Head of caudate nucleus (tissue), 42 donors: ENCODE results near the gene MORC1.

Source experiments
- DNase-seq, 42 donors: peaks; one replicate each; pipeline versions ENCODE4 v3.0.0 to v3.0.0-alpha.2; 2020 to 2021; ENCODE audit warnings: mixed read lengths in 7 of 42
- intact Hi-C: fragments of 100-400 bp; cut with DNase I; formaldehyde crosslinking; loops from one replicate; pipeline ENCODE4 v1.15.0; 2022

MORC1 gene

GRCh38 chr3:108953210-108953609, 164.7 kb downstream of the MORC1 start:
- intact Hi-C loops = no loop called here
- no peak for DNase-seq

DNA sequence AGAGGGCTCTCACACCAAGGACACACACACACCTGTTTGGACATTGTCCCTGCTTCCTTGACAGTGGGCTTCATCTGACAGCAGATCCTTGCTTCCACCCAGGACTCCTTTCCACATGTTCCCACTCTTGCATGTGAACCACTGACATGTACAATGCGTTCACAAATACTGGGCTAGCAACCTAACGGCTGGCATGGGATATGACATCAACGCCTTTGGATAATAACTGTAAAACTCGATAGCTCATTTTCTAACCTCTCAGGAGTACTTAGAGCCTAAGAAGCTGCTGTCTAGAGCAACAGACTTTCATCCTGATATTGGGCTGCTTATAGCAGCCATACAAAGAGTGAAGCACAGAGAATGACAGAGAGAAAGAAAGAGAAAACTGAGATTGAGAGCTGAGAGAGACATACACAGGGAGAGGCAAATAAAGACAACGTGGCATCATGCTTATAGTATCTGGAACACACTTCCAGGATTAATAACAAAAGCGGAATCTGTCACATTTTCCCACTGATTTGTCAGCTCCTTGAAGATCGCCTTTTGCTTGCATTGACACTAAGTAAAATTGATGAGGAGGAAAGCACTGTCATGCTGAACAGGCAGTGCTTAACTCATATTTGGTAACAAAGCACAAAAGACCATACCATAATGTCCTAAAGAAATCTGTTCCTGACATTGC, 166.0 kb downstream of the MORC1 start:
- intact Hi-C loops = no loop called here
- DNase-seq = no peak

DNA sequence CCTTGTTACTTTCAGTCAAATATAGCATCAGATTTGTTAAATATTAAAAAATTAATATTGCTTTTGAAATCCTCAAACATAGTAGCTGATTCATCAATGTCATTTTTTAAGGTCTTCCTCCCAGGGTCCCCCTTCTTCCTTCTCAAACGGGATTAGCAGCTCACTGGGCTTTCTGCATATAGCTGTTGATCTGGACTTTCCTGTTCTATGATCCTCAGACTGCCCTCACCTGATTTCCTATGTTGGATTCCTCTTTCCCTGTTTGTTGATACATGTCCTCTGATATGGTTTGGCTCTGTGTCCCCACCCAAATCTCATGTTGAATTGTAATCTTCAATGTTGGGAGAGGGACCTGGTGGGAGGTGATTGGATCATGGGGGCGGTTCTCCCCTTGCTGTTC, 170.1 kb downstream of the MORC1 start:
- no peak for DNase-seq
- intact Hi-C loops = no loop called here

DNA sequence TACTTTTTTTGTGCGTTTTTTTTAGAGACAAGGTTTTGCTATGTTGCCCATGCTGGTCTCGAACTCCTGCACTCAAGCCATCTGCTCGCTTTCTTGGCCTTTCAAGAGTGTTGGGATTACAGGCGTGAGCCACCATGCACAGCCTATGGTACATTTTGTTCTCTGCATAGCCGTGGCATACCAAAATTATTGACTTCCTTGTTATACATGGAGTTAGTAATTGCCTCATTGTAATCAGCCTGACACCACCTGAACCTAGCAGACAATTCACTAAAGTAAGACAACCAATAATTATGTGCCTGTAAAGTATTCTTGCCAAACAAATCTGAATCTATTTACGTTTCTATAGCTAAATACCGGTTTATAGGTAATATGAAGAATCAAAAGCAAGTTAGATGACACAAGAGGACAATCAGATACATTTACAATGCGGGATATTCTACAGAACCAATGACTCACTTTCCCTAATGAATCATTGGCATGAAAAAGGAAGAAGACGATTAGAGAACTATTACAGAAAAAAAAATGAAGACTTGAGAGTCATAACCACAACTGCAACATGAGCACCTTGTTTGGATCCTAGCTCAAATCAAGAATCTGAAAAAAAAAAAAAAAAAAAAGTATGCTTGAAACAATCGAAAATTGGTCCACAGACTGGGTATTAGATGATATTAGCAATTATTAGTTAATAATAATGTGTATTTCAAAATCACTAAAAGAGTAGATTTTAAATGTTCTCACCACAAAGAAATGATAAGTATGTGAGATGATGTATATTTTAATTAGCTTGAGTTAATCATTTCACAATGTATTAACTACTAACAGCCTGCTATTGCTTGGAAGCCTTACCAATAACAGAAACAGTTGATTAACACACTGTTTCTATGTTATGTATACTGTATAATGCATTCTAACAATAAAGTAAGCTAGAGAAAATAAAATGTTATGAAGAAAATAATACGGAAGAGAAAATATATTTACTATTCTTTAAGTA, 171.3 kb downstream of the MORC1 start:
- DNase-seq = no peak
- intact Hi-C loops = no loop called here

DNA sequence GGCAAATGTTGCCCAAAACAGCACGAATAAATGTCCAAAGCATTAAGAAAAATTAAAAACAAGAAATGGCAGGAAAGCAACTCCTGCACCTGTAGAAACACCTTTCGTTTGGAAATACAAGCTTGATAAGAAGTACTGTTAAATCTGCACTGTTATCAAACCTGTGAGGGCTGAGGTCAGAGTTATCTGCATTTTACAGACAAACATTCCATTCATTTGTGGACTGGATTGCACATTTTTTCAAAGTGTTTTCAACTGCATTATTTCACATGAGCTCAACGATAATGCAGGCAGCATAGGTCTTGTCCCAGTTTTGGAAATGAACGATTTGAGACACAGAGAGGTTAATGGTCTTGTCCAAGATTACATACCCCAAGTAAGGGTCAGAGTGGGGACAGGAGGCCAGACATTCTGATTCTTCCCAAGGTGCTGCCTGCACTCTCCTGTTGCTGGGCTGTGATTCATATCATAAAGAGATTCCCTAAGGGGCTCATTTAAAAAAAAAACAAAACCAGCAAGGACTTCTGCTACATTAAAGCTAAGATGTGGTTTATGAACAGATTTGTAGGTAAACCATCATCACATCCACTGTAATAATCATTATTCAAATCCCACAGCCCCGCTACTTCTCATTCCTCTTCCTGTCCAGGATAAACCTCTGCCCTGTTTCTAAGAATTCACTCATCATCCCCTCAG, 177.2 kb downstream of the MORC1 start:
- DNase-seq = no peak
- intact Hi-C loops = no loop called here

DNA sequence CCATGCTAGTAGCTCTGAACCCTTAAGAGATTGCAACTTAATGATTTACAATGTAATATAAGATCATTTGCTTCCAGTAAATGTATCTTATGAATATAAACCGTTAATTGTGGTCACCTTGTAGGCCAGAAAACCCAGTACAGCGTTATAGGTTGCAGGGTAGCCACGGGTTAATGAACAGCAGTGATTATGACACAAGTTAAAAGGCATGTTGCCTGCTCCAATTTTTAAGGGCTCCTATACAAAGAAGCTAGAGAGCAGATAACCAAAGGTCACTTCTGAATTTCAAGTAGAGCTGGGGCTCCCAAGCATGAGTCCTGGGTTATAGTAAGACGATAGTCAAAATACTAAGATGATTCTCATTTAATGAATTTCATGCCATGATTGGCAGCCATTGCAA, 177.8 kb downstream of the MORC1 start:
- intact Hi-C loops = no loop called here
- no peak for DNase-seq

DNA sequence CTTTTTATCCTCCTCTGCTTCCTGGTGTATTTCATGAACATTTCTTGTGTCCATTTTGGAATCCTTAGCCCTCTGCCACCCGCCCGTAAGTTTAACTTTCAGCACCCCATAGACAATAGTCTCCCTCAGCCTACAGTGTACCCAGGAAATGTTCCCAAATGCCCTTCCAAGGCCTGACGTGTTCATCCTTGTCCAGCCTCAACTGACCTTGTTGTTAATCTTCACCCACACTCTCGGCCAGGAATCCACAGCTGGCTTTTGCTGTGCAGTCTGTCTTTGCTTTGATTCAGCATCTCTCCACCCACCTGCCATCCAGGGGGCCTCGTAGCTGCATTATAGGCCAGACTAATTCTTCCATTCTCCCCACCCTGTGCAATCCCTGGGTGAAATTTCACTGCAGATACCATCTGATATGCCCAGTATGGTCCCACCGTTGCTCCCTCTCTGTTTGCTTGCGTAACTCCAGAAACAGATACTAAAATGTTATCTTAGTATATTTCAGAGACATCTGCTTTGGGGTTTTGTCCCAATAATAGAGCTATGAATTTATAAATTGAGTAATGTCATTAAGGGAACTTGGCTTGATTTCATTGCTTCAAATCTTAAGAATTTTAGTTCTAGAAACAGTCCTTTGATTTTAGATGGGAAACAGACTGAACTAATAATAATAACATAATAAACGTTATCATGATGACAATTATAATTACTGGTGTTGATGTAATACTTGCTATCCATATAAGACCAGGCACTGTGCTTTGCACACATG, 180.8 kb downstream of the MORC1 start:
- no peak for DNase-seq
- intact Hi-C loops = no loop called here

DNA sequence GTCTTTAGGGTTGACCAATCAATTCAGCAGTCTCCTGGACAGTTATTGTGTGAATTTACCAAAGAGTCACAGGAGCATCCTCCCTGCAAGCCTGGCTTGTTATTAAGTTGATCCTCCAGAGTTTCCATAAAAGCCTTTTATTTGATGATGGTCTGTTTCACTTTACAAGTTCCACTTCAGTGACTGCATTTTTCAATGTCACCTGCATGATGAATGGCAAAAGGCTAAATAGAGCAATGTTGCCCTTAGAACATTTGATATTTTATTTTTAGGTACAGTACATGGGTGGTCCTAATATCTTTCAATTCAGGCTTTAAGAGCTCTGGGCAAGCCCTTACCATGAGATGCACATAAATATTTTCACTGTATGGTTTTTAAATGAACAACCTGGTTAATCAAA, 186.9 kb downstream of the MORC1 start:
- intact Hi-C loops = no loop called here
- DNase-seq = no peak

DNA sequence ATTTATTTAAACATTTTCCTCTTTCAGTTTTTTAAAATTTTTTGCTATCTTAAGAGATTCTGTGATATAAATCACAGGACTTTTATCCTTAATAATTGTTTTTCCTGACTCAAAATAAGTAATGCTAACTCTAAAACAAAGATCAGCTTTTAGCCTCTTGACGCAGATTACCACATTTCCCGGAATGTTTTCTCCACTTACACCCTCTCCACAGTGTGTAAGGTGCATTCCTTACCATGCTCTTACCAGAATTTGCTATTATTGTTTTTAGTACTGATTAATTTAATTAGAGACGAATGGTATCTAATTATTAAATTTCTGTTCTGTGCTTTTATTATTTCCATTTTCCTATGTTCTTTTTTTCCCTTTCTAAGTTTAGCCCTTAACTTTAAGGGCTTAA, 199.1 kb downstream of the MORC1 start:
- DNase-seq = no peak
- intact Hi-C loops = loop anchor here (5.0 to 10.0 kb wide), 2 partner anchors 257 to 424 kb away; no protein-coding TSS in a partner anchor

GRCh38 chr3:108914774-108915641, 202.9 kb downstream of the MORC1 start:
- peak; percentile 8 to 83 (median 57) for DNase-seq
- intact Hi-C loops = loop anchor here (5.0 to 10.0 kb wide), 2 partner anchors 253 to 420 kb away; no protein-coding TSS in a partner anchor

GRCh38 chr3:108909799-108910198, 208.1 kb downstream of the MORC1 start:
- intact Hi-C loops = loop anchor here (10.0 kb wide), 1 partner anchor 415 kb away; no protein-coding TSS in a partner anchor
- no peak for DNase-seq
